HL-60 (cell line): ENCODE results near the gene COLEC11.
"Not testable (repeated sequence)": the region's sequence is repeated elsewhere in the genome, so short reads cannot be mapped to it uniquely, and the experiment has no call there.

Experiments
- DNase-seq, 2 experiments: peaks; one replicate each; pipeline ENCODE4 v3.0.0-alpha.2; 2010 to 2020; ENCODE audit warnings: low read depth in 1 of 2, low spot score in 1 of 2
- H3K27ac ChIP-seq: fragments of 250-450 bp; sonication (Bioruptor Pico); replicated peaks from 2 replicates; pipeline ENCODE4 v1.5.1; 2020; ENCODE audit warnings: mild to moderate bottlenecking, moderate library complexity
- H3K27me3 ChIP-seq: fragments of 250-450 bp; sonication (Bioruptor Pico); 2 replicates; pipeline ENCODE4 v1.5.1; 2021; ENCODE audit warnings: mild to moderate bottlenecking, moderate library complexity; ENCODE audit not compliant: insufficient read depth, poor library complexity, severe bottlenecking
- H3K4me3 ChIP-seq: replicated peaks from 2 replicates; pipeline ENCODE4 v1.5.1; 2011; ENCODE audit warnings: mild to moderate bottlenecking, control low read depth, low read length; ENCODE audit not compliant: insufficient read depth
- GABPA ChIP-seq: IDR thresholded peaks from 2 replicates; pipeline ENCODE4 v1.6.1; 2012; ENCODE audit warnings: low read depth
- POLR2AphosphoS5 ChIP-seq: IDR thresholded peaks from 2 replicates; pipeline ENCODE4 v1.6.1; 2012; ENCODE audit warnings: low read depth
- SPI1 ChIP-seq: IDR thresholded peaks from 2 replicates; pipeline ENCODE4 v1.6.1; 2012; ENCODE audit warnings: low read depth, mild to moderate bottlenecking, borderline replicate concordance
- TF ChIP-seq, protein P1 (sequence below): IDR thresholded peaks from 2 replicates; pipeline ENCODE4 v1.6.1; 2012; ENCODE audit warnings: low read depth; ENCODE audit not compliant: insufficient replicate concordance
- TF ChIP-seq, protein P2 (sequence below): IDR thresholded peaks from one replicate; pipeline ENCODE4 v1.5.1; 2011; ENCODE audit warnings: low read length, control low read depth, inconsistent platforms; ENCODE audit not compliant: insufficient read depth

Gene COLEC11

GRCh38 chr2:3659447-3660432 is 64.8 kb downstream of the COLEC11 start:
- no peak overlapping the region for H3K4me3 ChIP-seq
- no peaks in the 10 kb centered on the region for H3K27me3 ChIP-seq
- peak; percentile 36 to 72 for DNase-seq
- TF ChIP-seq, protein P1, sequence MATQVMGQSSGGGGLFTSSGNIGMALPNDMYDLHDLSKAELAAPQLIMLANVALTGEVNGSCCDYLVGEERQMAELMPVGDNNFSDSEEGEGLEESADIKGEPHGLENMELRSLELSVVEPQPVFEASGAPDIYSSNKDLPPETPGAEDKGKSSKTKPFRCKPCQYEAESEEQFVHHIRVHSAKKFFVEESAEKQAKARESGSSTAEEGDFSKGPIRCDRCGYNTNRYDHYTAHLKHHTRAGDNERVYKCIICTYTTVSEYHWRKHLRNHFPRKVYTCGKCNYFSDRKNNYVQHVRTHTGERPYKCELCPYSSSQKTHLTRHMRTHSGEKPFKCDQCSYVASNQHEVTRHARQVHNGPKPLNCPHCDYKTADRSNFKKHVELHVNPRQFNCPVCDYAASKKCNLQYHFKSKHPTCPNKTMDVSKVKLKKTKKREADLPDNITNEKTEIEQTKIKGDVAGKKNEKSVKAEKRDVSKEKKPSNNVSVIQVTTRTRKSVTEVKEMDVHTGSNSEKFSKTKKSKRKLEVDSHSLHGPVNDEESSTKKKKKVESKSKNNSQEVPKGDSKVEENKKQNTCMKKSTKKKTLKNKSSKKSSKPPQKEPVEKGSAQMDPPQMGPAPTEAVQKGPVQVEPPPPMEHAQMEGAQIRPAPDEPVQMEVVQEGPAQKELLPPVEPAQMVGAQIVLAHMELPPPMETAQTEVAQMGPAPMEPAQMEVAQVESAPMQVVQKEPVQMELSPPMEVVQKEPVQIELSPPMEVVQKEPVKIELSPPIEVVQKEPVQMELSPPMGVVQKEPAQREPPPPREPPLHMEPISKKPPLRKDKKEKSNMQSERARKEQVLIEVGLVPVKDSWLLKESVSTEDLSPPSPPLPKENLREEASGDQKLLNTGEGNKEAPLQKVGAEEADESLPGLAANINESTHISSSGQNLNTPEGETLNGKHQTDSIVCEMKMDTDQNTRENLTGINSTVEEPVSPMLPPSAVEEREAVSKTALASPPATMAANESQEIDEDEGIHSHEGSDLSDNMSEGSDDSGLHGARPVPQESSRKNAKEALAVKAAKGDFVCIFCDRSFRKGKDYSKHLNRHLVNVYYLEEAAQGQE = no peak
- TF ChIP-seq POLR2AphosphoS5 (0 out of 2 replicates have a peak, but pooled peaks have one; percentile 19), SPI1 (peak; percentile 70)
- peak overlapping the region; percentile 35 for H3K27ac ChIP-seq

GRCh38 chr2:3660640-3661039 is 65.7 kb downstream of the COLEC11 start:
- H3K4me3 ChIP-seq, DNase-seq, H3K27me3 ChIP-seq, H3K27ac ChIP-seq: not testable (repeated sequence)

DNA sequence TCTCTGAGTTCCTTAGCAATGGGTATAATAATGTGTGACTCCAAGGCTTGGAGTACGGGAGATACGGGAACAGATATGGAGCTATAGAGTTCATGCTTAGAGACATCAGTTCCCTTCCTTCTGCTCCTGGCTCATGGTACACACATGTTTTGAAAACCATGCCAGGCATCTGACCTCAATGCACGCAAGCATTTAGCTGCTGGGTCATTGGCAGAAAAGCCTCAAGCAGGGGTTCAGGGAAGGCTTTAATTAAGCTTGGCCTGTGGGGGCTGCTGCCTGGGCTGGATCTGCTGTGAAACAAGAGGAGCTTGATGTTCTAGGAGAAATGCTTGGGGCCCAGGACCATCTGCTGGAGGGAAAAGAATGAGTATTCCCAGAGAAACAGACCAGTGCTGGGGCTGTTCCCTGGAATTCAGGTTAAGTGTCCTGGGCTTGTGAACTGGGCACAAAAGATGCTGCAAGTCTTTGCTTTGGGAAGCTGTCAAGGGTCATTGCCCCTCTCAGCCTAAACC is 66.3 kb downstream of the COLEC11 start:
- no peak overlapping the region for H3K4me3 ChIP-seq
- no peaks in the 10 kb centered on the region for H3K27me3 ChIP-seq
- no peak overlapping the region for H3K27ac ChIP-seq
- DNase-seq = no peak
- TF ChIP-seq, protein P1 = no peak
- no peak for TF ChIP-seq SPI1
- TF ChIP-seq GABPA = no peak
- TF ChIP-seq, protein P2, sequence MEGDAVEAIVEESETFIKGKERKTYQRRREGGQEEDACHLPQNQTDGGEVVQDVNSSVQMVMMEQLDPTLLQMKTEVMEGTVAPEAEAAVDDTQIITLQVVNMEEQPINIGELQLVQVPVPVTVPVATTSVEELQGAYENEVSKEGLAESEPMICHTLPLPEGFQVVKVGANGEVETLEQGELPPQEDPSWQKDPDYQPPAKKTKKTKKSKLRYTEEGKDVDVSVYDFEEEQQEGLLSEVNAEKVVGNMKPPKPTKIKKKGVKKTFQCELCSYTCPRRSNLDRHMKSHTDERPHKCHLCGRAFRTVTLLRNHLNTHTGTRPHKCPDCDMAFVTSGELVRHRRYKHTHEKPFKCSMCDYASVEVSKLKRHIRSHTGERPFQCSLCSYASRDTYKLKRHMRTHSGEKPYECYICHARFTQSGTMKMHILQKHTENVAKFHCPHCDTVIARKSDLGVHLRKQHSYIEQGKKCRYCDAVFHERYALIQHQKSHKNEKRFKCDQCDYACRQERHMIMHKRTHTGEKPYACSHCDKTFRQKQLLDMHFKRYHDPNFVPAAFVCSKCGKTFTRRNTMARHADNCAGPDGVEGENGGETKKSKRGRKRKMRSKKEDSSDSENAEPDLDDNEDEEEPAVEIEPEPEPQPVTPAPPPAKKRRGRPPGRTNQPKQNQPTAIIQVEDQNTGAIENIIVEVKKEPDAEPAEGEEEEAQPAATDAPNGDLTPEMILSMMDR = no peak
- no peak for TF ChIP-seq POLR2AphosphoS5

DNA sequence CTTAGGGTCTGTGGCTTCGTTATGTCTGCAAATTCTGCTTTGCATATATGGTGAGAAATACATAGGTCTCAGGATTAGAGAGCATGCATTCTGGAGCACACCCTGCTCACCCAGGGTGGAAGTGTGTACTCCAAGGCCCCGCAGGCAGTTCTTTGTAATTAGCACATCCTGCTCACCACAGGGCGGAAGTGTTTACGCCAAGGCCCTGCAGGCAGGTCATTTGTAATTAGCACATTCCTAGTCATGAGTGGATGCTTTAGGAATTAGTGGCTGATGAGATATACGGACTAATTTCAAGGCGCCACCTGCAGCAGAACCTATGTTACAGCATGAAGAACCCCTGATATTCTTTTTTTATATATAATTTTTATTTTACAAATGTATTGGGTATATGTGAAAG is 67.3 kb downstream of the COLEC11 start:
- TF ChIP-seq SPI1 = no peak
- TF ChIP-seq GABPA = no peak
- TF ChIP-seq, protein P1 = no peak
- TF ChIP-seq POLR2AphosphoS5 = no peak
- TF ChIP-seq, protein P2 = no peak
- DNase-seq = no peak
- H3K27ac ChIP-seq = no peak overlapping the region
- H3K4me3 ChIP-seq = no peak overlapping the region
- no peaks in the 10 kb centered on the region for H3K27me3 ChIP-seq
